ENCODE data around the gene PGGHG.
"Not testable (repeated sequence)": the region's sequence is repeated elsewhere in the genome, so short reads cannot be mapped to it uniquely, and the experiment has no call there.

PGGHG gene

GRCh38 chr11:312092-312816 lies 23.3 kb downstream of the PGGHG start:
- peaks cover 63 to 81% (median 73%) of the 10 kb centered on the region in 10 experiments for H3K4me1 ChIP-seq
- H3K27ac ChIP-seq: peak overlapping the region in 10 of 11 experiments; percentile 1 to 89 (median 86); a peak in 15 of 22 replicates
- no peaks in the 10 kb centered on the region for H3K27me3 ChIP-seq
- H3K9me3 ChIP-seq (replicated peaks in 1 of 11): no peaks in the 10 kb centered on the region
- H3K4me3 ChIP-seq: peak overlapping the region in 4 of 10 experiments; percentile 0 to 40 (median 22); a peak in 4 of 20 replicates
- no peak for TF ChIP-seq Cebpa-rat (IDR thresholded peaks at IDR 0.05)
- no peaks in the 10 kb centered on the region for H4K20me1 ChIP-seq
- peak overlapping the region; percentile 75 to 97 (median 92) for H3K4me2 ChIP-seq
- H3K36me3 ChIP-seq: peaks cover 0 to 22% (median 10%) of the 10 kb centered on the region in 11 experiments; a peak in 11 of 22 replicates
- H3K9ac ChIP-seq: peak overlapping the region in 10 of 11 experiments; percentile 14 to 83 (median 66); a peak in 14 of 22 replicates

- Histone ChIP-seq H3K36me3 (peaks cover 0 to 22% (median 10%) of the 10 kb centered on the region in 11 experiments; a peak in 11 of 22 replicates), H3K27me3 (no peaks in the 10 kb centered on the region), H3K4me2 (peak overlapping the region; percentile 75 to 97 (median 92)), H4K20me1 (no peaks in the 10 kb centered on the region), H3K9me3 (replicated peaks in 1 of 11) (no peaks in the 10 kb centered on the region), H3K4me3 (peak overlapping the region; percentile 50 to 74 (median 64); a peak in 19 of 20 replicates), H3K4me1 (peaks cover 57 to 76% (median 68%) of the 10 kb centered on the region in 10 experiments), H3K27ac (peak overlapping the region; percentile 76 to 89 (median 85)), H3K9ac (peak overlapping the region; percentile 72 to 83 (median 78))
- no peak for TF ChIP-seq Cebpa-rat (IDR thresholded peaks at IDR 0.05)
Observed at GRCh38 chr11:313304-313786, 24.4 kb downstream of the PGGHG start.

DNA sequence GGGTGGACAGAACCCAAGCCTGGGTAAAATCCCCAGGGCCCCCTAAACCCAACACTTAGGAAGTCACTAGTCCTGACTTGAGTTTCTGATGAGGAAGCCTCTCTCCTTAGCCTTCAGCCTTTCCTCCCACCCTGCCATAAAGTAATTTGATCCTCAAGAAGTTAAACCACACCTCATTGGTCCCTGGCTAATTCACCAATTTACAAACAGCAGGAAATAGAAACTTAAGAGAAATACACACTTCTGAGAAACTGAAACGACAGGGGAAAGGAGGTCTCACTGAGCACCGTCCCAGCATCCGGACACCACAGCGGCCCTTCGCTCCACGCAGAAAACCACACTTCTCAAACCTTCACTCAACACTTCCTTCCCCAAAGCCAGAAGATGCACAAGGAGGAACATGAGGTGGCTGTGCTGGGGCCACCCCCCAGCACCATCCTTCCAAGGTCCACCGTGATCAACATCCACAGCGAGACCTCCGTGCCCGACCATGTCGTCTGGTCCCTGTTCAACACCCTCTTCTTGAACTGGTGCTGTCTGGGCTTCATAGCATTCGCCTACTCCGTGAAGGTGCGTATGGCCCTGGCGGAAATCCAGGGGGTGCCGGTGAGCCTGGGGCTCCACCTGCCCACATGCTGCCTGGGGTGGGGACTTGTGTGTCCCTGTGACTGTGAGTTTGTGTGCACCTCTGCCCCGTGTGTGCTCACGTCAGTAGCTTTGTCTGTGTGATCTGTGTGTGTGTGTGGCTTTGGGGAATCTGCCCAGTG lies 25.0 kb downstream of the PGGHG start, which contains the start of gene IFITM1:
IFITM1 (plus strand) TSS at position 254 of the 767 bp plus-strand sequence; CDS start at position 385, 131 bp downstream.
- peaks cover 0 to 22% (median 10%) of the 10 kb centered on the region in 11 experiments; a peak in 11 of 22 replicates for H3K36me3 ChIP-seq
- H4K20me1 ChIP-seq: no peaks in the 10 kb centered on the region
- peak within 1 kb of the TSS; percentile 76 to 89 (median 85) for H3K27ac ChIP-seq
- peak within 1 kb of the TSS; percentile 72 to 83 (median 78) for H3K9ac ChIP-seq
- H3K4me3 ChIP-seq: peak within 1 kb of the TSS; percentile 50 to 74 (median 64)
- H3K9me3 ChIP-seq (replicated peaks in 1 of 11): no peaks in the 10 kb centered on the region
- no peaks in the 10 kb centered on the region for H3K27me3 ChIP-seq
- peak within 1 kb of the TSS; percentile 75 to 97 (median 92) for H3K4me2 ChIP-seq
- TF ChIP-seq Cebpa-rat (IDR thresholded peaks at IDR 0.05): no peak
- peaks cover 57 to 74% (median 66%) of the 10 kb centered on the region in 10 experiments for H3K4me1 ChIP-seq

GRCh38 chr11:314554-314875 lies 25.6 kb downstream of the PGGHG start:
- peaks cover 0 to 17% (median 10%) of the 10 kb centered on the region in 11 experiments; a peak in 11 of 22 replicates for H3K36me3 ChIP-seq
- H3K27me3 ChIP-seq; H4K20me1 ChIP-seq; H3K9me3 ChIP-seq (replicated peaks in 1 of 11): not testable (repeated sequence)
- peak overlapping the region; percentile 76 to 89 (median 85); a peak in 21 of 22 replicates for H3K27ac ChIP-seq
- peaks cover 55 to 73% (median 64%) of the 10 kb centered on the region in 10 experiments for H3K4me1 ChIP-seq
- H3K9ac ChIP-seq: peak overlapping the region; percentile 72 to 83 (median 78); a peak in 21 of 22 replicates
- H3K4me3 ChIP-seq: peak overlapping the region; percentile 50 to 74 (median 64)
- H3K4me2 ChIP-seq: peak overlapping the region; percentile 75 to 97 (median 92)

DNA sequence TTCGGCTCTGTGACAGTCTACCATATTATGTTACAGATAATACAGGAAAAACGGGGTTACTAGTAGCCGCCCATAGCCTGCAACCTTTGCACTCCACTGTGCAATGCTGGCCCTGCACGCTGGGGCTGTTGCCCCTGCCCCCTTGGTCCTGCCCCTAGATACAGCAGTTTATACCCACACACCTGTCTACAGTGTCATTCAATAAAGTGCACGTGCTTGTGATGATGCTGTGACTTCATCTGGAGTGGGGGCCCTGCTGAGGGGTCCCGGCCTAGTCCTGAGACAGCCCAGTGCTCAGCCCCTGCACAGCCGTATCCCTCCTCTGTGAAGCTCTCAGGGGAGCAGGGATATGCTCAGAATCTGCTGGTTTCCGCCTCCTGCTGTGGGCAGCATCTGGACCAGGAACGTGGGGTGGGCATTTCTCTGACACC lies 26.1 kb downstream of the PGGHG start:
- Histone ChIP-seq H3K9ac (peak overlapping the region; percentile 72 to 83 (median 78); a peak in 21 of 22 replicates), H3K4me3 (peak overlapping the region; percentile 50 to 74 (median 64)), H3K4me1 (peaks cover 55 to 70% (median 67%) of the 10 kb centered on the region in 10 experiments), H3K9me3 (replicated peaks in 1 of 11) (no peaks in the 10 kb centered on the region), H3K4me2 (peak overlapping the region; percentile 75 to 97 (median 92)), H3K27me3 (no peaks in the 10 kb centered on the region), H3K27ac (peak overlapping the region in 9 of 11 experiments; percentile 10 to 89 (median 86); a peak in 13 of 22 replicates), H4K20me1 (no peaks in the 10 kb centered on the region), H3K36me3 (peaks cover 0 to 14% (median 8%) of the 10 kb centered on the region in 11 experiments; a peak in 10 of 22 replicates)
- TF ChIP-seq Cebpa-rat (IDR thresholded peaks at IDR 0.05): no peak

GRCh38 chr11:315516-315994 lies 26.6 kb downstream of the PGGHG start:
- H3K4me3 ChIP-seq: peak overlapping the region; percentile 50 to 74 (median 64)
- peaks cover 60 to 74% (median 71%) of the 10 kb centered on the region in 10 experiments for H3K4me1 ChIP-seq
- H4K20me1 ChIP-seq: no peaks in the 10 kb centered on the region

GRCh38 chr11:316031-316701 lies 27.2 kb downstream of the PGGHG start:
- no peaks in the 10 kb centered on the region for H3K27me3 ChIP-seq
- TF ChIP-seq Cebpa-rat (IDR thresholded peaks at IDR 0.05): no peak
- H3K4me3 ChIP-seq: peak overlapping the region in 8 of 10 experiments; percentile 50 to 74 (median 64); a peak in 9 of 20 replicates
- H3K4me2 ChIP-seq: peak overlapping the region; percentile 75 to 97 (median 92)
- H3K36me3 ChIP-seq: peaks cover 0 to 14% (median 8%) of the 10 kb centered on the region in 11 experiments; a peak in 10 of 22 replicates
- no peaks in the 10 kb centered on the region for H3K9me3 ChIP-seq (replicated peaks in 1 of 11)
- H4K20me1 ChIP-seq: no peaks in the 10 kb centered on the region
- H3K27ac ChIP-seq: peak overlapping the region in 5 of 11 experiments; percentile 12 to 89 (median 86); a peak in 4 of 22 replicates
- H3K4me1 ChIP-seq: peaks cover 64 to 80% (median 76%) of the 10 kb centered on the region in 10 experiments
- H3K9ac ChIP-seq: peak overlapping the region in 9 of 11 experiments; percentile 72 to 83 (median 77); a peak in 9 of 22 replicates

More at GRCh38 chr11:315516-315994, 26.6 kb downstream of the PGGHG start:
- H3K27me3 ChIP-seq: no peaks in the 10 kb centered on the region
- no peak for TF ChIP-seq Cebpa-rat (IDR thresholded peaks at IDR 0.05)
- no peaks in the 10 kb centered on the region for H3K9me3 ChIP-seq (replicated peaks in 1 of 11)
- peaks cover 0 to 14% (median 8%) of the 10 kb centered on the region in 11 experiments; a peak in 10 of 22 replicates for H3K36me3 ChIP-seq
- H3K9ac ChIP-seq: peak overlapping the region; percentile 72 to 83 (median 78); a peak in 20 of 22 replicates
- H3K4me2 ChIP-seq: peak overlapping the region; percentile 75 to 97 (median 92)
- peak overlapping the region in 8 of 11 experiments; percentile 12 to 89 (median 86); a peak in 11 of 22 replicates for H3K27ac ChIP-seq
